DMS153 treated with DMSO at 0.1 percent for 48 hours (cell line): ENCODE results near the gene TMEM19.

ENCODE experiments used
- DNase-seq: peaks from one replicate; lab custom pipeline; 2025; ENCODE audit not compliant: unreplicated experiment; lab: John Stamatoyannopoulos, UW

Gene TMEM19

DNA sequence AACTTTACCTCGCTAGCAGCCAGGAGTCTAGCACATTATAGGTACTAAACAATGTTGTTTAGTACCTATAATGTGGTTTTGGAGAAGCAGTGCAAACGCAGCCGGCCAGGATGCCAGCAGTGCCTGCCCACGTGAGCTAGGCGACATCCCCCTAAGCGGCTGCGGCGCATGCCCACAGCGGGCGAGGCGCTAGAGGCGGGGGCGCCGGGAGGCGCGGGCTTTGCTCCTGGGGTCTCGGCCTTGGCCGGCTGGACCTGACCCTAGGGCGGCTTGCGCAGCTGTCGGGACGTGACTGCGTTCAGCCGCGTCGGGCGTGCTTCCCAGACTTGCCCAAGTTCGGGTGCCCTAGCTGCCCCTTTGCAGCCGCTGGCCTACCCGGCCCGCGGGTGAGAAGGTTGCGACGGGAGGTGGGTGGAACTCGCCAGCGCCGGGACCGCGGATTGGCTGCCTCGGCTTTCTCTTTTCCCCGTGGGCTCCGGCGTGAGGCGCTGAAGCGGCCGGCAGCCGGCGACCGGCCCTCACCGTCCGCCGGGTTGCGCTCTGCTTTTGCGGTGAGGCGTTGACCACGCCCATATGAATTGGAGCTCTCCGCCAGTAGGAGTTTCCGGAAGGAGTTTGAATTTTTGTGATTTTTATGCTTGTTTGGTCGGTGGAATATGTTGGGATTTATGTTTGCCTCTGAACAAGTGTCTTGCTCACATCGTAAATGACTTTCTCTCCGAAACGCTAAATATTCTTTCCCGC, at the start of gene TMEM19:
Gene TMEM19, plus strand, starts transcription at position 169 of the 744 bp plus-strand sequence. CDS start 599 bp downstream, outside the sequence.
- DNase-seq, result peak; percentile 79

DNA sequence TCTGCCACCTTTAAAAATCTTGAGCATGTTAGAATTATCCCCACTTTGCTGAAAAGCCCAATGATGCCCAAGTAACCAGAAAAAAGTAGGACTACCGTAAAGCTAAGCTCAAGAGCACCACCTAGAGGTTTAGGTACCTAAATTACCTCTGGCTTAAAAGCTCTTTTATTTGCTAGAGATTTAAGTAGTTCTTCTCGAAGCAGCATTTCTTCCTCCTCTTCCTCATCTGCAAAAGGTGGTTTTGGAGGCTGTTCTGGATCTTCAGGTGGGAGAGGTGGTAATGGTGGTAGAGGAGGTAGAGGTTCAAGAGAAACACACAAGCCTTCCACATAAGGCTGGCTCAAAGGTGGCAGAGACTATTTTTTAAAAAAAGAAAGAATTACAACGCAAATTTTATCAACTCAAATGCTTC, 49.2 kb upstream of the TMEM19 start:
- DNase-seq, result peak; percentile 35

DNA sequence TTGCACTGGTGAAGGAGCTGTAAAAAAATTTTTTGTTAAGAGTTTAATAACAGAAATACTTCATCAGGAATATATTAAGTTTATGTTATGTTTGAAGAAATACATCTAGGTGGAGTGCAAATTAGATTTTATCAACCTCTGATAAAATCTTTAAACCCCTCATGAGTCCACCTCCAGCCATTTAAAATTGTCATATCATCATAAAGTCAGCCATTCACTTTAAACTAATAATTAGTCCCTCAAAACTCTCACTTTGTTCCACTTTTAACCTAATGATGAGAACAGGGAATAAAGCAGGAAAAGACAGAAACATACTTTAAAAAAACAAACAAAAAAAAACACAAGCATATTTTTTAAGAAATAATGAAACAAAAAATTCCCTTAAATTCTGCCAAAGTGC, 47.4 kb upstream of the TMEM19 start:
- DNase-seq, result no peak

DNA sequence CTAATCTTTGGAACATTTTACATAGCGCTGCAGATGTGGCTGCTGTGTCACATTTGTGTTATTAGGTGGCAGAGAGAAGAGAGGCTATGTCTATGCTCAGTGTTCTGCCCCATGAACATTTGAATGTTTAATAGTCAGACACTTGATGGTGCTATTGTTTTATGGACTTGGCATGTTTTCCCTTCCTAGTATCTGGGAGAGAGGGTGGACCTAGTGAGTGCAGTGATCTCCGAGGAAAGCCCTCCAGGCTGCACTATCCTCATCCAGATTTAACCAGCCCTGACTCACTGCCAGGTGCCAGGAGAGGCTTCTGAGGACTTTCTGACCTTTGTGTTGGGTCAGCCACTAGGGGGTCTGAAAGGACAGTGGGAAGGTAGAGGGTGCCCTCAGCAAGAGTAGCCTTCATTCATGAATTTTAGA, 46.5 kb upstream of the TMEM19 start:
- no peak for DNase-seq

GRCh38 chr12:71640316-71640715, 45.6 kb upstream of the TMEM19 start:
- no peak for DNase-seq

DNA sequence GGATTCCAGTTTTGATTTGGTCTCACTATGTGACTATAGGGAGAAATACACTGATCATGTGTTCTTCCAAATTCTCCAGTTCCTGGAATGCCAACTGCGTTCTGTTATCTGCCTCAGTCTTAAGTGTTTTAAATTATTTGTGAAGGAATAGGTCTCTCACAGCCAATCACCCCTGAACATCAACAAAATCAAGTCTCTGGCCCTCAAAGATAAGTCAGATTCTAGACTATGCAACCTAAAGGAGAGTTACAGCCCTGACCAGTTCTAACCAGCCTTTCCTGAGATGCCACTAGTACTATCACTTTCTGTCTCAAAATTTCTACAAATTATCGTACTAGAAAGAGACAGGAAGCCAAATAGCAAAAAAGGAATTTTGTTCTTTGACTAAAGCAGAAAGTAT, 44.5 kb upstream of the TMEM19 start:
- no peak for DNase-seq

DNA sequence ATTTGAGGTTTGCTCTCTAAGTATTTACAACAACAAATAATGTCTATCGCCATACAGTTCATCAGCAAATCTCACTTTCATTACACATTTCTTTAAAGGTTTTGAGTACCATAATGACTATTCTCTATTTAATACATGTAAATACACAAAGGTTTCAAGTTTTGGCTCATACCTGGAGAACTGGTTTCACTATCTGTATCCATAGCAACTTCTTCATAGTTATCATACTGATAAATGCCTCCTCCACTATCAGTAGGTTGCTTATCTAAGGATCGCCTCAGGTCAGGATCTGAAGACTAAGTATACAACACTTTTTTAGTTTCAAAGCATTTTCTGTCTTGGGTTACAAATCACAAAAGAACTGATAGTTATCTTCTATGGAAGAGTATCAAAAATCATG, 43.6 kb upstream of the TMEM19 start:
- DNase-seq, result no peak

DNA sequence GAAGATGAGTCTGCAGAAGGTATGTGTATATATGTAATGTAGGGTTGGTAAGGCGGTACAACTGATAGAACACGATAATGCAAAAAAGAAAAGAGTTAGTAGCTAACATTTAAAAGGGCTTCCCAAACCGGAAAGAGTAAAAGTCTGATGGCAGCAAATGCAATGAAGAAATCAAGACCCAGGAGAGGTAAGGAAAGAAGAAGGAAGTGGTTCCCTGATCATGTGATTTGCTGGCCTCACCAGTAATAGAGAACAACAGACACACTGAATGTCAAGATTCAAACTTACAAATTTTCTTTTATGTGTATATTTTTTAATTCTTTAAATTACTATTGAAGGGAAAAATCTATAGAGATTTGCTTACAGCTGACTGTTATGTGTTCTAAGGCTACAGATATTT, 40.6 kb upstream of the TMEM19 start:
- DNase-seq, result no peak

- no peak for DNase-seq
These were observed 39.4 kb upstream of the TMEM19 start for GRCh38 chr12:71646512-71646911.

DNA sequence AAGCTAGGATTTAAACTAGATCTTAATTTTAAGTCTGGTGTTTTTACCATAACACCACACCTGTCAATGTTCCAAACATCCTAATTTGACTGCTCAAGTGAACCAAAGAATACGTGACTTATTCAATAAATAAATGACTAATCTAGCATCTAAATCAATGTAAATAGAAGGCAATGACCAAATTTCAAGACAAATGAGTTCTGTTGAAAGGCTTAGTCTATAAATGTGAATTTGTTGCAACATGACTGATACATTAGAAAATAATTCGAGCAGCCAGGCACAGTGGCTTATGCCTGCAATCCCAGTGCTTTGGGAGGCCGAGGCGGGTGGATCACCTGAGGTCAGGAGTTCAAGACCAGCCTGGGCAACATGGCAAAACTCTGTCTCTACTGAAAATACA, 37.3 kb upstream of the TMEM19 start:
- DNase-seq, result no peak

DNA sequence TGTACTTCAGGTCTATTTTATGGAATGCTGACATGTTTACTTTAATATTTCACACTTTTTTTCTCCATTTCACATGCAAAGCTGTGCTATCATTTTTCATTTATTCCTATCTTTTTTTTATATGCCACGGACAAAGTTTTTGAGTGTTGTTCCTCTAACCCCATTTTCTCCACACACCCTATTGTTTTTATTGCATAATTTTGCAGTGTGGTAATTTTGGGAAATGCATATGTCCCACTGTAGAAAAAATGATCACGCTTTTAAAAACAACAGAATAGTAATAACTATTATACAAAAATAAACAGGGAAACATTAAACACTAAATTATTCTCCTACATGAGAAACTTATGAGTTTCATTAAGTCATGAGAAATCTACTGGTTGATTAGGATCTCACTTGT, 36.5 kb upstream of the TMEM19 start:
- no peak for DNase-seq

- no peak for DNase-seq
These were observed 33.2 kb upstream of the TMEM19 start for GRCh38 chr12:71652656-71653055.

- no peak for DNase-seq
These were observed 32.7 kb upstream of the TMEM19 start for GRCh38 chr12:71653137-71653536.

GRCh38 chr12:71654200-71654599, 31.7 kb upstream of the TMEM19 start:
- no peak for DNase-seq

DNA sequence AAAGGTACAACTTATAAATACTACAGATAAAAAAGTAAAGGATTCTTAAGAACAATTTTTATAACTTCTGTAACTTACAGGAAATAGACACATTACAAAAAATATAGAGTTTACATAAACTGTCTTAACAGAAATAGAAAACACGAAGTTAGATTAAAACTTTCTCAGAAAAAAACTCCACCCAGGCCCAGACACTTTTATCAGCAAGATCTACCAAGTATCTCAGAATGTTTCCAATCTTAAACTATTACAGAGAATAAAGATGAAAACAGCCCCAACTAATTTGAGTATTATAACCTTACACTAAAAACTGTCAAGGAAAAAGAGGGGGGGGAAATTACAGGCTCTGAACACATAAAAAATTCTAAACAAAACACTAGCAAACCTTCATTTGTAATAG, 30.4 kb upstream of the TMEM19 start:
- no peak for DNase-seq

GRCh38 chr12:71655907-71656306, 30.0 kb upstream of the TMEM19 start:
- no peak for DNase-seq

GRCh38 chr12:71656740-71657139, 29.1 kb upstream of the TMEM19 start:
- DNase-seq, result no peak

DNA sequence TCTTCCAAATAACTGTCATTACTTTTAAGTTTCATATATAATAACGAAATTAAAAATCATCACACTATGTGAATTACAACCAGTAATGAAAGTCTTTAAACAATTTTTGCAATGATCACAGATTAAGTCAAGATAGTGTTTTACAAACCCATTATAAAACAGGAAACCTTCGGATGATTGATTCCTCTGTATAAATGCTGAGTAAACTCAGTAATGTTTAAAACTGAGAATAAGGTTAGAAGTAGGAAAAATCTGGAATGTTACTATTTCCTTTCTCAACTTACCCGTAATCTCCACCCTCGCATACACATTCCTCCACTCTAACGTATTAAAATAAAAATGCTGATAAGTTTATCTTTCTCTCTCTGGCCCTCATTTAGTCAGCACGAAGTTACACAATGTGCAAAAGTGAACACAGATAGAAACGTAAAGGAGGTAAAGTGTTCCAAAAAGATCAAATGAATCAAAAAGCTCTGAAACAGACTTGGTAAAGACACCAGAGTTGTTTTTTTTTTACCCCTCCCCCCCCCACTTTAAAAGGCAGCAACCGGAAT, 23.8 kb upstream of the TMEM19 start:
- DNase-seq, result no peak

DNA sequence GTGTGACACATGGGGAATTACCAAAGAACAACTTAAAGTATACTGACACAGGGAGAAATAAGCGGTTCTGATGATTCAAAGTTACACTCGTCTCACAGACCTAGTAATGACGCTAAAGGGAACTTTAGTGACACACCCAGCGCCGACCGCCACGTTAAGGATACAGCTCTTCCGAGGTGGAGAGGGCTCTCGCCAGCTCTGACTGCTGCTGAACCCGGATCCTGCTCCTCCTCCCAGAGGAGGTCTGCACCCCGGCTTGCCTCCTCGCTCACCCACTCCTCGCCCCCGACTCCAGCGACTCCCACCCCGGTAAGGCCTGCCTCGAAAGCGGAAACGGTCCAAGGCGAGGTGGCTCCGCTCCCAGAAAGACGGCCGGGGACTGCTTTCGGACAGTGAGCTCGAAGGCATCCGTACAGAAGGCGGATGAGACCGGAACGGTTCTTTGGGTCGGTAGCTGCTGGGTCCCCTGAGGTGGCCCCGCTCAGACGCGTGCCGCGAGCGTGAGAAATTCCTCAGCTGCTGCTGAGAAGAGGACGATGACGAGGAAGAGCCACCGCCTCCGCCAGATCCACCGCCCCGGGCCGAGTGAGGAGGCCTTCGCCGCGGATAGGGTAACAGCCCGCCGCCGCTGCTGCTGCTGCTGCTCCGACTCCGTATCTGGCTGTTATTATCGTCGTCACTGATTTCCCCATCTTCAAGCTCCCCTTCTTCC, 22.9 kb upstream of the TMEM19 start:
- DNase-seq, result no peak

- peak; percentile 98 for DNase-seq
These were observed 22.1 kb upstream of the TMEM19 start, which contains the start of the genes THAP2 and ZFC3H1 for GRCh38 chr12:71663561-71664410. Gene THAP2, plus strand, starts transcription at chr12:71664301. Its CDS starts 209 bp downstream, at chr12:71664510. Gene ZFC3H1, minus strand, starts transcription at chr12:71663848. Its CDS starts 238 bp downstream, at chr12:71663610.
